Tongue (tissue), 2 donors: Measurements from ENCODE around the gene RNU7-1. TPM values are rescaled to one million over a fixed set of nuclear protein-coding genes. Genes with fewer than 3 reads are reported as not detected.

ENCODE experiments used
- DNase-seq: peaks from one replicate; pipeline ENCODE4 v3.0.0-alpha.2; 2015
- total RNA-seq: library from RNA; depleted of rRNA; stranded (reverse); fragments of >200 nt; gene quantifications from one replicate; pipeline ENCODE4 v1.2.3, GENCODE V29; 2014

RNU7-1 gene
- total RNA-seq, 1 donor from 2014 or later: not detected

DNA sequence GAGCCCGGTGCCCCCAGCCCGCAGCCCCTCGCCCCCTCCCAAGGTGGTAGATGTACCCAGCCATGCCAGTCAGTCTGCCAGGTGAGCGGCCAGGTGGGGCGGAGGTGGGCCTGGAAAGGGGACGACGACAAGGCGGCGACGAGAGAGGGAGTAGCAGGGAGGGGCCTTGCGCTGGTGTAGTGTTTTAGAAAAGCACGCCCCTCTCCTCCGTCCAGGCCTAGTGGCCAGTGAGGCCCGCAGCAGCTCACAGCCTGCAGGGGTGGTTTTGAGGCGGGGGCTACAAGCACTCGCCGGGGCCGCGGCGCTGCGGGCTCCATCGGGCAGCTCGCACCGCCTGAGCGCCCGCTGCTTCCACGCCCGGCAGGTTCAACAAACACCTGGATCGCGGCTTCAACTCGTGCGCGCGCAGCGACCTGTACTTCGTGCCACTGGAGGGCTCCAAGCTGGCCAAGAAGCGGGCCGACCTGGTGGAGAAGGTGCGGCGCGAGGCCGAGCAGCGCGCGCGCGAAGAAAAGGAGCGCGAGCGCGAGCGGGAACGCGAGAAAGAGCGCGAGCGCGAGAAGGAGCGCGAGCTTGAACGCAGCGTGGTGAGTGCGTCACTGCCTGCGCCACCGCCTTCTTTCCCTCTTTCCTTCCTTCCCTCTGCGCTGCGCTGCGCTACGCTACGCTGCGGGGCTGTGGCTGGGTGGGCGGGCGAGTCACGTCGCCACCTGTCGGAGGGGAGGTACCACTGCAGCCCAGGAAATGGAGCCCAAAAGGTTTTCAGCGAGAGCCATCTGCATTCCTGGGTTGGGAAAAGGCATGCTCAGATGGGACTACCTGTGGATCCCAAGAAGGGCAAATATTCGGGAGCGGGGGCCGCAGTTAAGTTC lies 5.9 kb upstream of the RNU7-1 start:
- peak; percentile 98 for DNase-seq

DNA sequence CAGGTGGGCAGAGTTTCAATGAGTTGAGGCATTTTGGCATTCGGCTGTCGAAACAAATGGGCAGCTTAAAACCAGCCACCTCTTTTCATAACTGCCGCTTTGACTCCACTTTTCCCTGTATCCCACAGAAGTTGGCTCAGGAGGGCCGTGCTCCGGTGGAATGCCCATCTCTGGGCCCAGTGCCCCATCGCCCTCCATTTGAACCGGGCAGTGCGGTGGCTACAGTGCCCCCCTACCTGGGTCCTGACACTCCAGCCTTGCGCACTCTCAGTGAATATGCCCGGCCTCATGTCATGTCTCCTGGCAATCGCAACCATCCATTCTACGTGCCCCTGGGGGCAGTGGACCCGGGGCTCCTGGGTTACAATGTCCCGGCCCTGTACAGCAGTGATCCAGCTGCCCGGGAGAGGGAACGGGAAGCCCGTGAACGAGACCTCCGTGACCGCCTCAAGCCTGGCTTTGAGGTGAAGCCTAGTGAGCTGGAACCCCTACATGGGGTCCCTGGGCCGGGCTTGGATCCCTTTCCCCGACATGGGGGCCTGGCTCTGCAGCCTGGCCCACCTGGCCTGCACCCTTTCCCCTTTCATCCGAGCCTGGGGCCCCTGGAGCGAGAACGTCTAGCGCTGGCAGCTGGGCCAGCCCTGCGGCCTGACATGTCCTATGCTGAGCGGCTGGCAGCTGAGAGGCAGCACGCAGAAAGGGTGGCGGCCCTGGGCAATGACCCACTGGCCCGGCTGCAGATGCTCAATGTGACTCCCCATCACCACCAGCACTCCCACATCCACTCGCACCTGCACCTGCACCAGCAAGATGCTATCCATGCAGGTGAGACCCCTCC lies 5.0 kb upstream of the RNU7-1 start:
- no peak for DNase-seq

GRCh38 chr12:6939191-6939540 lies 4.5 kb upstream of the RNU7-1 start:
- no peak for DNase-seq

DNA sequence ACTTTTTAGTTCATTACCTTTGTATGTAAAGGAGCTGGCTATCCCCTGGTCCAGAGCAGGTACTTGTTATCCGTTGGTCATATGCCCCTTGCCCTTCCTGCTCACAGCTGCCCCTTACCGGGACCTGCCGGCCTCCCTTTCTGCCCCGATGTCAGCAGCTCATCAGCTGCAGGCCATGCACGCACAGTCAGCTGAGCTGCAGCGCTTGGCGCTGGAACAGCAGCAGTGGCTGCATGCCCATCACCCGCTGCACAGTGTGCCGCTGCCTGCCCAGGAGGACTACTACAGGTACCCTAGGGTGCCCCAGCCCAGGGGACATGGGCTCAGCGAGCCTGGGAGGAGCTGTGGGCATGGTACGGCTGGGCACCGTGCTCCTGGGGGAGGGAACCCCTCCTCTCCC lies 2.3 kb upstream of the RNU7-1 start:
- DNase-seq: no peak

GRCh38 chr12:6941782-6942181 lies 1.8 kb upstream of the RNU7-1 start:
- DNase-seq: no peak

DNA sequence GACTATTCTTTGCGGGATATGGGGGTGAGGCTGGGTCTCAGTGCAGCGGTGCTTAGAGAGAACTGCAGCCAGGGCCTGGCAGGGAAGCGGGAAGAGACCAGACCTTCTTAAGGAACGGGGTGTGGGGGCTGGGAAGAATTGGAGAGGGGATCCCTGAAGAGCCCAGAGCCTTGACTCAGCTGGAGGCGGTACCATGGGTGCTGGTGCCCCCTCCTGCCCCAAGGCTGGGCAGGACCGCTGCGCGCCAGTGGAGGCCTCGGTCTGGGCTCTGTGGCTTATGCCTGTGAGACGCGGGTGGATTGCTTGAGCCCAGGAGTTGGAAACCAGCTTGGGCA lies 1.3 kb upstream of the RNU7-1 start:
- no peak for DNase-seq

- peak; percentile 96 for DNase-seq
These were observed 261 bp upstream of the RNU7-1 start for GRCh38 chr12:6943389-6943721.

- peak; percentile 98 for DNase-seq
These were observed 968 bp downstream of the RNU7-1 start for GRCh38 chr12:6944381-6945186.

DNA sequence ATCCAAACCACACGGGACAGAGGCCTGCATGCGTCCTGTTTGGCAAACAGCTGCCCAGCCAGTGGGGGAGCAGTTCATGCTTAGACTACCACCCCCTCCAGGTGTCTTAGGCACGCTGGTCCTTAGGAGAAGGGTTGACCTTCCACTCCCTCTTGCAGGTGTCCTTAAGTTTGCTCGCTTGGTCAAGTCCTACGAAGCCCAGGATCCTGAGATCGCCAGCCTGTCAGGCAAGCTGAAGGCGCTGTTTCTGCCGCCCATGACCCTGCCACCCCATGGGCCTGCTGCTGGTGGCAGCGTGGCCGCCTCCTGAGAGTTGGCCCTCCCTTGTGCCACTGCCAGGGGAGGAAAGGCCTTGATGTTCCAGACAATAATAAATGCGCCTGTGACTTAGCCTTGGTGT lies 2.0 kb downstream of the RNU7-1 start:
- DNase-seq: no peak

- DNase-seq: peak; percentile 78
These were observed 2.7 kb downstream of the RNU7-1 start for GRCh38 chr12:6946033-6946919.

DNA sequence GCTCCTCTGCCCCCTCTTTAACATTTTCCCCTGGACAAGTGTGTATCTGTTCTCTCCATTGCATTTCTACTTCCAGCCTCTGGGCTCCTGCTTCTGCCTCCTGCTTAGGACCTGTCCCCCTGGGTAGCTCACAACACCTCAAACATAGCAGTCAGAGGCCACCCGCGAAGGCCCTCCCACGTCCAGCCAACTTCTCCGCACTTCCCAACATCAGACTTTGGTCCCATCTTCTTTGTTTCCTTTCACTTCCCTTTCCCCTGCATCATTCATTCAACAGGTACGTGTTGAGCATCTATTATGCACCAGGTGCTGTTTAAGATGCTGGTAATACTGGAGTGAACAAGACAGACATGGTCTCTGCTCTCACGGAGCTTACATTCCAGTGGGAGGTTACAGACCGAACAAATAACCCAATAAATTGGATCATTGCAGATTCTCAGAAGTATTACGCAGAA lies 3.3 kb downstream of the RNU7-1 start:
- no peak for DNase-seq

GRCh38 chr12:6947615-6948014 lies 4.0 kb downstream of the RNU7-1 start:
- DNase-seq: no peak

- DNase-seq: no peak
These were observed 5.4 kb downstream of the RNU7-1 start for GRCh38 chr12:6948873-6949594.

- no peak for DNase-seq
These were observed 6.8 kb downstream of the RNU7-1 start for GRCh38 chr12:6950401-6950801.

- no peak for DNase-seq
These were observed 7.4 kb downstream of the RNU7-1 start, which contains the start of gene PTPN6 for GRCh38 chr12:6950811-6951540. TSS of gene PTPN6 (plus strand) at chr12:6951356. CDS start at chr12:6951513, 157 bp downstream.

DNA sequence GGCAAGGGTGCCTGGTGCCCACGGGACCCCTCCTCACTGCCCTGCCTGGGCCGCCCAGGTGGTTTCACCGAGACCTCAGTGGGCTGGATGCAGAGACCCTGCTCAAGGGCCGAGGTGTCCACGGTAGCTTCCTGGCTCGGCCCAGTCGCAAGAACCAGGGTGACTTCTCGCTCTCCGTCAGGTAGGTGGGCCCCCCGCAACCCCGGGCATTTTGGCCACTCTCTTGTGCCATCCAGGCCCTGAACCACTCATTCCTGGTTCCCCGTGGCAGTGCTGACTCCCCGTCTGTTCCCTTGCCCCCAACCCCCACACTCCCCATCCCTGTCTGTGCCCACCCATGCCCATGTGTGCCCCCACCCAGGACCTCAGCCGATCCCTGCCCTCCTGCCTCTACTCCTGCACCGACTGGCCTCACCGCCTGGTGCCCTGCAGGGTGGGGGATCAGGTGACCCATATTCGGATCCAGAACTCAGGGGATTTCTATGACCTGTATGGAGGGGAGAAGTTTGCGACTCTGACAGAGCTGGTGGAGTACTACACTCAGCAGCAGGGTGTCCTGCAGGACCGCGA lies 8.0 kb downstream of the RNU7-1 start:
- no peak for DNase-seq

- DNase-seq: no peak
These were observed 8.7 kb downstream of the RNU7-1 start for GRCh38 chr12:6952121-6952862.

DNA sequence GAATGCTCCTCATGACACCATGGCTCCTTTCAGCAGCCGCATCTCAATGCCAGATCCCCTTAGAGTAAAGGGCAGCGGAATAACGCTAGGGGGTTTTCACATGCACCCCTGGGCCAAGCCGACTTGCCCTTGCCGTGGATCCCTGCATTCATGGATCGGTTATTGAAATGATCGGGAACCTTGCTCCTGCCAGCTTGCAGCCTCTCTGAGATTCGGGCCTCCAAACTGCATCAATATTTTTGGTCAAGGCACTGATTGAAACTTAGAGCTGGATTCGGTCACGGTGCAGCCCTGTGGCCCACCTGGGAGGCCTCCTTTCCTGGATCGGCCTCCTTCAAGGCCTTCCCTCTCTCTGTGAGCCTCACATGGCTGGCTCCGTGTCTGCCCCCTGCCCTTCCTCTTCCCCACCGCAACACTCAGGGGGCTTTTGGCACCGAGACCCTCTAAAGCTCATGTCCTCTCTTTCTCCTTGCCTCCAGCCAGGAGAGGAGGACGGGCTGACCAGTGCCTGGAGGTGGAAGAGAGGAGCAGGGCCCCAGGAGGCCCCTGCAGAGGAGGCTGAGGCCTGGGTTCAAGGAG lies 9.3 kb downstream of the RNU7-1 start:
- DNase-seq: no peak
